ENCODE results near the gene GPATCH2. TPM values are rescaled to one million over a fixed set of nuclear protein-coding genes. Genes with fewer than 3 reads are reported as not detected.

The GPATCH2 gene
- total RNA-seq, 1 experiment from 2014 or later: 17.2 TPM

DNA sequence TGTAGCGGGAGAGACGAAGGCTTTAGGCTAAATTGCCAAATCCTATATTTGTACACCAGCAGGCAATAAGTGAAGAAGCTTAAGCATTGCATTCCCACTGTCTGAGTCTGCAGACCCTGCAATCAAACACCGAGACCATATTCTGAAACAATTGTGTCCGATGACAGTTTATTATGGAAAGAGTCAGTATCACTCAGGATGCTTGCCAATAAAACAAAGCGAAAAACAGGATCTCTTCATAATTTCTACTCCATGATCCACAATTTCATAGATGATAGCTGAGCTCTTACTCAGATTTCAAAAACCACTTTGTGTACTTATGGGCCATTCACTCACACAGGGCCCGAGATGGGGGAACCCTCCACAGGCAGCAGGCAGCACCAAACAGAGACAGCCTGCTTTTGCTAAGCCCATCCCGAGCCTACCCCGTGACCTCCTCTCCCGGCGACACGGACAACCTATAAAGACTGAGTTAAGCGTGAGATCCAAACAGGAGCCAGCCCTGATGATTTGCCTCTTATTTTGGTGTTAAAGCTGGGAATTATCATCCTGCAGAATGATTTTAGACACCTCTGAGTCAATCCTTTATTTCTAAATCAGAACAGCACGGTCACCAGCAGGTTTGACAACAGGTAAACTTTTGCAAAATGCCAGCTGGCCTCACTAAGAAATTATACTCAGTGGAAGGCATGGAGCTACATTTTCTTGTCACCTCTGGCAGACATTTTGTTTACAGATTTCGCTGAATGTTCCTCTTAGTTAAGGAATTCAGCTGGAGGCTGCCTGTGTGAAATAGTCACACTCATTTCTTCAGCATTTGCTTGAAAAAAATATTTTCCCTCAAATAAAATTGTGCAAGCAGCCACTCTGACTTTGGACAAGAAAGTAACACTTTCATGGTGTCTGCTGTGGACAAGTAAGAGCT is 212.4 kb downstream of the GPATCH2 start:
- H3K9me2 ChIP-seq (replicated peaks; ENCODE audit: low read length): no peaks in the 10 kb centered on the region
- peaks cover 21% of the 10 kb centered on the region for H3K4me1 ChIP-seq (ENCODE audit: insufficient read depth, low read length)
- no peak overlapping the region for H3K4me2 ChIP-seq (ENCODE audit: low read length)
- no peaks in the 10 kb centered on the region for H3F3A ChIP-seq (ENCODE audit: low read length, unreplicated experiment)
- CTCF ChIA-PET: interaction anchor here (0.6 kb wide), 2 partner anchors 16 to 98 kb away, joined by 3 read pairs; no protein-coding TSS in a partner anchor
- ATAC-seq (no peak), DNase-seq (no peak)
- H3K36me3 ChIP-seq (ENCODE audit: low read depth, low read length): no peaks in the 10 kb centered on the region
- H3K27ac ChIP-seq (ENCODE audit: low read length): no peak overlapping the region
- POLR2A ChIA-PET (ENCODE audit: unreplicated experiment): interaction anchor here (0.6 kb wide), 1 partner anchor 10 kb away, joined by 4 read pairs; no protein-coding TSS in a partner anchor
- no peaks in the 10 kb centered on the region for H4K20me1 ChIP-seq (ENCODE audit: low read length)
- no TSS peak for BruUV-seq (replicated peaks)
- intact Hi-C loops (cut with micrococcal nuclease): no loop called here
- no peaks in the 10 kb centered on the region for H3K9me3 ChIP-seq (ENCODE audit: low read length)
- no peaks in the 10 kb centered on the region for H3K27me3 ChIP-seq (ENCODE audit: low read length)
- no peak overlapping the region for H3K9ac ChIP-seq (ENCODE audit: low read length)
- no peak overlapping the region for H2AFZ ChIP-seq (ENCODE audit: low read length)
- TF ChIP-seq CTCF (conservative IDR thresholded peaks at IDR 0.05; ENCODE audit: low read depth, low read length) (no peak), EZH2phosphoT487 (IDR thresholded peaks at IDR 0.05; ENCODE audit: borderline replicate concordance, low read length) (no peak), EZH2 (IDR thresholded peaks at IDR 0.05; ENCODE audit: low read length, unreplicated experiment) (no peak)
- no peaks in the 10 kb centered on the region for H3K79me2 ChIP-seq (ENCODE audit: low read length)
- no peak overlapping the region for H3K4me3 ChIP-seq (ENCODE audit: low read length)

- no TSS peak for BruUV-seq (replicated peaks)
- CTCF ChIA-PET: no interaction called here
- peak; percentile 91 for ATAC-seq
Observed at GRCh38 chr1:217417363-217417762, 213.5 kb downstream of the GPATCH2 start.

More at GRCh38 chr1:217417363-217417762, 213.5 kb downstream of the GPATCH2 start:
- H3K9me2 ChIP-seq (replicated peaks; ENCODE audit: low read length): no peaks in the 10 kb centered on the region
- H3K27me3 ChIP-seq (ENCODE audit: low read length): no peaks in the 10 kb centered on the region
- peaks cover 19% of the 10 kb centered on the region for H3K4me1 ChIP-seq (ENCODE audit: insufficient read depth, low read length)
- peak; percentile 91 for DNase-seq
- POLR2A ChIA-PET (ENCODE audit: unreplicated experiment): no interaction called here
- H3K27ac ChIP-seq (ENCODE audit: low read length): peak overlapping the region; percentile 23
- no peaks in the 10 kb centered on the region for H3K36me3 ChIP-seq (ENCODE audit: low read depth, low read length)
- intact Hi-C loops (cut with micrococcal nuclease): no loop called here
- no peak overlapping the region for H3K9ac ChIP-seq (ENCODE audit: low read length)
- H4K20me1 ChIP-seq (ENCODE audit: low read length): no peaks in the 10 kb centered on the region
- peak overlapping the region; percentile 36; the same call in 1 of the 2 replicates for H2AFZ ChIP-seq (ENCODE audit: low read length)
- TF ChIP-seq CTCF (conservative IDR thresholded peaks at IDR 0.05; ENCODE audit: low read depth, low read length) (no peak), EZH2phosphoT487 (IDR thresholded peaks at IDR 0.05; ENCODE audit: borderline replicate concordance, low read length) (no peak), EZH2 (IDR thresholded peaks at IDR 0.05; ENCODE audit: low read length, unreplicated experiment) (no peak)
- no peaks in the 10 kb centered on the region for H3K79me2 ChIP-seq (ENCODE audit: low read length)
- no peaks in the 10 kb centered on the region for H3K9me3 ChIP-seq (ENCODE audit: low read length)
- H3K4me3 ChIP-seq (ENCODE audit: low read length): no peak overlapping the region
- H3K4me2 ChIP-seq (ENCODE audit: low read length): peak overlapping the region; percentile 67
- no peaks in the 10 kb centered on the region for H3F3A ChIP-seq (ENCODE audit: low read length, unreplicated experiment)
